HPDE6-E6E7 (cell line): ENCODE data around the gene STAB1.
"Not testable (repeated sequence)": the region's sequence is repeated elsewhere in the genome, so short reads cannot be mapped to it uniquely, and the experiment has no call there.

Experiments used
- DNase-seq: peaks from one replicate; pipeline ENCODE4 v3.0.0; 2011; ENCODE audit warnings: missing footprints; ENCODE audit errors: extremely low spot score

STAB1 gene

DNA sequence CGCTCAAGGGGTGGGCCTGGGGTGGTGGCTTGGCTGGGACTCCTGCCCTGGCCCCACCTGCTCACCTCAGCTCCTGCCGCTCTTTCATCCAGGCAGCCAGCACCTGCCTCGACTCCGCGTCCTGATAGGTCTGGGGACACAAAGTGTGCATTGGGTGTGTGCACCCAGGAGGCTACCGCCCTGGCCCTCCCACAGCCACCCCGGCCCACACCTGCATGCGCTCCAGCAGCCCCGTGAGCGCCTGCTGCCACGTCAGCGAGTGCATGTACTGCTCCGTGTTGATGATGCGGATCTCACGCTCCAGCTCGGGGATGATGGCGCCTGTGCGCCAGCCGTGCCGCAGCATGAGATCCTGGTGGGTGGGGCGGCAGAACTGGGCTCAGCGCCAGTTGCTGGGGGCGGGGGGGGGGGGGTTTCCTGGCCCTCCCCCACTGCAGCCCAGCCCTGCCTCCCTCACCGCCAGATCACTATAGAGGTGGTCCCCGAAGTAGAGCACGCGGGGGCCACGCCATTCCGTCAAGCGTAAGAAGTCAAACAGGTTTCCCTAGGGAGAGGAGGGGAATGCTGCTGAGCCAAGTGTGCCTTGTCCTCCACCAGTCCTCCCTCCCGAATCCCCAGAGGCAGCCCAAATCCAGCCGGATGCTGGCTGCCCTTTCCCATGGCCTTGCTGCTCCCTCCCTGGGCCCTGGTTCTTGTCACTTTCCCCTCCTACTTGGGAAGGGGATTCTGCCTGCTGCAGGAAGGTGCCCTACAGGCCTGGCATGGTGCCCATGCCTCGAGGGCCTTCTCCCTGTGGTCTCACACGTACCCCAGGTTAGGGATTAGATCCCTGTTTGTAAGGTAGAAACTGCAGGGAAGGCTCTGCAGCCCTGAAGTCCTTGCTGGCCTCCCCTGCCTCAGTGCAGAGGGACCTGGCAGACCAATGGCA is 29.9 kb downstream of the STAB1 start:
- DNase-seq = no peak

- DNase-seq = peak; percentile 66
Measured at GRCh38 chr3:52525680-52526561, 30.8 kb downstream of the STAB1 start.

GRCh38 chr3:52526671-52527038 is 31.5 kb downstream of the STAB1 start:
- DNase-seq = not testable (repeated sequence)

- DNase-seq = no peak
Measured at GRCh38 chr3:52527039-52527731, 32.0 kb downstream of the STAB1 start.

DNA sequence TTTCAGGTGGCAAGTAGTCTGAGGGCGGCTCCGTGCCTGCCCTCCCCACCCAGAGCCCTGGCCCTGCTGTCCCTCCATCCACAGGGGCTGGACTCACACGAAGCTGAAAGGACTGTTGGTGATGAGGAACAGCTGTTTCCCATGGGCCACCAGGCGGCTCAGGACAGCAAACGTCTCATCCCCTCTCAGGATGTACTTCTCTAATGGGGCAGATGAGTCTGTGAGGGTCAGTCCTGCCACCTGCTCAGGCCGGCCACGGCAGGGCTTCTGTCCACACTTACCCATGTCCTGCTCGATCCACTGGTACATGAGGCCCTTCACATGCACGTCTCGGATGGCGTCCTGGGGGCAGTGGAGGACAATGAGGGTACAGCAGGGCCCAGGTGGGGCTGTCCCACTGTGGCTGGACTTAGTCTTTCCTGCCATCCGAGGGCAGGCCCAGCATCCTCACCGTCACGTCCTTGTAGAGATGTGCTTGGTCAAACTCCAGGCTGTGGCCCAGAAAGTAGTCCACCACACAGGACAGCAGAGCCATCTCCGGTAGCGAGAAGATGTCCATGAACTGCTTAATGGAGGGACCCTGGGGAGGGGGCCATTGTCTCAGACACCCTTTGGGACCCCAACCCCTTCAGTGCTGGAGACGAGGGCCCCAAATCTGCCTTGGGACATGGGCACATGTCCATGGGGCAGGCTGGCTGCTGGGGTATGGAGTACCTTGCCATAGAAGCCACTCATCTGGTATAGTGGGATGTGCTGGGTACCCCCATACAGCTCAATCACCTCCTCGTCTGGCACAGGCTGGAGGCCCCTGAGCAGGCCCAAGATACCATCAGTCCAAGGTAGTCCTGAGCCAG is 32.8 kb downstream of the STAB1 start:
- DNase-seq = no peak

DNA sequence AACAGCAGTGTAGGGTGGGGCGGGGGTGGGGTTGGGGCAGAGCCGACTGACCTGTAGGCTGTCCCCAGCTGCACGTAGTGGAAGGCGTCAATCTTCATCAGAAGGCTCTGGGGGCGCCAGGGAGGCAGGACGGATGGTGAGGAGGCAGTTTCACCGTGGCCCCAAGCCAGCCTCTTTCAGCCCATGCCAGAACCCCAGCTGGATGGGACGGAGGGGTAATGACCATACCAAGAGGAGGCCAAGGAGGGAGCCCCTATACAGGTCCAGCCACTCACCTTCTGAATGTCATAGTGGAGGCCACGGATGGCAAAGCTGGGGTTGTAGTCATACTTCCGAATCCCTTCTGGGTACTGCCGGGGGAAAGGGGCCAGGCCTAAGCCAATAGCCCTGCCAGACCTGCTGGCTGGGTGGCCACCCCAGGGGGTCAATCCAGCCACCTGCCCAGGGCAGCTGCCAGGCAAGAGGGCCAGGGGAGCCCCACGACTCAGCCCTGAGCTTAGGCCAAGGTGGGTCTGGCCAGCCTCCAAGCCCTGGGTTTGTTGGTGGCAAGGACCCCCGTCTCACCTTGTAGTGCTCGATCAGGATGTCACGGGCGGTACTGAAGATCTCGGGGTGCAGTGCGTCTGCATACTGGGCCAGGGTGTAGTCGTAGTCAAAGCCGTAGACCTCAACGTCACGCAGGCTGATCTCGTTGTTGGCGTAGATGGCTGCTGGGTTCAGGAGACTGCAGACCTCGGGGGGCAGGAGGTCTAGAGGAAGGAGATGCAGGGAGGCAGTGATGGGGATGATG is 33.6 kb downstream of the STAB1 start:
- no peak for DNase-seq

DNA sequence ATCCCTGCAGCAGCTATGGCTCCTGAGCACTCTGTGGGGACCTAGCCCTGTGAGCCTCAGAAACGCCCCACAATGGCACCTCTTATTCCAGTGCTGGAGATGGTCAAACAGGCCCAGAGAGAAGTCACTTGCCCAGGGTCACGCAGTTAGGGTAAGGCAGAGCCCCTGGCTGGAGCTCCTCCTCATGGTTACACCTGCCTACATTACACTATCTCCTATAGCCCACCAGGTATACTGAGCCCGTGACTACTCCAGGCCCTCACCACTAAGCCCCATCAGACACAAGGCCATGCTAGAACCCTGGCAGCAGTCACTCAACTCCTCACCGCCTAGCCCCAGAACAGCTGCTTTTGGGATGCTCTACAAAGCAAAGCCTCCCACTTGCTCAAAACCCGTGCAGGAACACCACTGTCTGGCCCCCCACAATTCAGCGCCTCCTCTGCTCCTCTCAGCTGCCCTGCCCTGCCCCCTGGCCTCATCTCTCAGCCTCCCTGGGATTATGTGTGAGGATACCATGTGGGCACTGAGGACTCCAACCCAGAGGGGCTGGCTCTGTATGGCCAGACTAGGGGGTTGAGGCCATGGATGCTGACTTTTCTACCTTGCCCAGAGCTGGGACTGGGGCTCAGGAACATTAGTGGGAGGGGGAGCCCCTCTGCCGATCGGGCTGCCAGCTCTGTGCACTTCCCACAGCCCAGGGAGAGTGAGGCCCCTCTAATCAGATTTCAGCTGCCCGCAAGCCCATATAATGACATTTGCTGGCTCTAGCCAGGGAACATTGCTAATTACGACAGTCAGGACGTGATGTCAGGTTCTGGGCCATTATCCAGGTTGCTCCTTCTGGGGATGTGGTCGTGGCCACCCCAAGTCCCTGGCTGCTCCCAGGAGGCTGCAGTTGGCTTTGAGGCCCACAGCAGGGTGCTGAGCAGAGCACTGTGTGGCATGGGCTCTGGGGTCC is 34.5 kb downstream of the STAB1 start:
- DNase-seq = no peak

GRCh38 chr3:52530918-52531826 is 36.0 kb downstream of the STAB1 start:
- DNase-seq = no peak

- no peak for DNase-seq
Measured at GRCh38 chr3:52531860-52532516, 36.9 kb downstream of the STAB1 start.

GRCh38 chr3:52532517-52532837 is 37.3 kb downstream of the STAB1 start:
- DNase-seq = no peak

- no peak for DNase-seq
Measured at GRCh38 chr3:52532838-52533622, 37.9 kb downstream of the STAB1 start.

GRCh38 chr3:52533623-52534280 is 38.6 kb downstream of the STAB1 start, which contains the start of gene NT5DC2:
TSS of gene NT5DC2 (minus strand) at chr3:52533857. CDS start at chr3:52533737, 120 bp downstream.
- DNase-seq = no peak

GRCh38 chr3:52534281-52535183 is 39.4 kb downstream of the STAB1 start:
- no peak for DNase-seq

- no peak for DNase-seq
Measured at GRCh38 chr3:52535411-52536111, 40.4 kb downstream of the STAB1 start.

- DNase-seq = no peak
Measured at GRCh38 chr3:52536112-52536368, 40.9 kb downstream of the STAB1 start.
